ENCODE results near the gene FGB.

GRCh38 chr4:154560419-154560801, 2.4 kb upstream of the FGB start:
- TF ChIP-seq CTCF (IDR thresholded peaks at IDR 0.05) (no peak), EZH2 (IDR thresholded peaks at IDR 0.05; ENCODE audit: borderline replicate concordance, insufficient read depth, low read depth, low read length, poor library complexity, severe bottlenecking) (no peak)
